ENCODE measurements around the gene CABP4. TPM values are rescaled to one million over a fixed set of nuclear protein-coding genes. Genes with fewer than 3 reads are reported as not detected.

CABP4 gene
- total and polyA plus RNA-seq, 10 of the 15 experiments (the other 5 are each of a cell fraction or from before 2014, with no cell fraction given), result 0.04 to 0.41 (median 0.14) TPM; not detected in 2

DNA sequence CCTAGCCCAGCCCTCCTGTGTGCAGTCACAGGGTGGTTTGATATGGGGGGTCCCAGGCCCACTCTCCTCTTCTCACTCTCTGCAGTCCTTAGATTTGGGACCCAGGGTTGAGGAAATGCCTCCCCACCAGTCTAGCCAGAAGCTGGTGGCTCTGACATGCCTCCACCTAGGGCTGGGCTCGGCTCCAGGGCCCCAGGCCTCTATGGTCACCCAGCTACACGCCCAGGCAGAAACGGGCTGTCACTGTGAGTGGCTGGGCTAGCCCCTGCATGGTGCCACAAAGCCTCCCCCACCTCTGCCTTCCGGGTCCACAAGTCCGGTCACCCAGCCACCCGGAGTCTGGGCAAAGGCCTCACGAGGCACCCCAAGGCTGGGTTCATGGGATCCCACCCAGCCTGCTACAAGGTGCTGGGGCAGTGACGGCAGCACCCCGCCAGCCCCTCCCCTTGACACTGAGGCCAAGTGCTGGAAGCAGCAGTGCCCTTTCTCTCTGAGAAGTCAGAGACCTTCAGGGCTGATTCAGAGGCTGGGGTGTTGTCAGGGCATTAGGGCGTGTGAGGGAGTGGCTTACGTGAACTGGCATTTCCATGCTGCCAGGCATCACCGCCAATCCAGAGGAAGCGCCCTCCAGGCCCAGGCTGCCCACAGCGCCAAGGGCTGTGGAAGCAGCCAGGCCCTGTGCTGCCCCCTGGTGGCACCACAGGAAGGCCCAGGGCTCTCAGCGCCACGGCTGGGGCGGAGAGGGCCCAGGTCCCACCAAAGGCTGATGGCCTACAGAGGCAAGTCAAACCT lies 50.6 kb downstream of the CABP4 start:
- Histone ChIP-seq H2AFZ (ENCODE audit: control insufficient read depth, low read depth, low read length) (peak overlapping the region; percentile 67), H3K27me3 (replicated peaks in 1 of 2; ENCODE audit: control insufficient read depth in 2 of 2, insufficient read depth in 2 of 2, low read length in 1 of 2) (no peaks in the 10 kb centered on the region), H3K9me3 (replicated peaks; ENCODE audit: control insufficient read depth, insufficient read depth, low read length) (no peaks in the 10 kb centered on the region), H4K20me1 (ENCODE audit: control insufficient read depth, insufficient read depth) (no peaks in the 10 kb centered on the region), H3K27ac (ENCODE audit: control insufficient read depth, insufficient read depth) (peak overlapping the region; percentile 82), H3K4me2 (ENCODE audit: control insufficient read depth, insufficient read depth) (peak overlapping the region; percentile 99), H3K4me3 (peak overlapping the region; percentile 94), H3K79me2 (ENCODE audit: control insufficient read depth, insufficient read depth, low read length) (peaks cover 32% of the 10 kb centered on the region), H3K4me1 (ENCODE audit: control insufficient read depth, insufficient read depth, low read length) (peaks cover 27% of the 10 kb centered on the region), H3K9ac (ENCODE audit: control insufficient read depth, insufficient read depth, low read length) (peak overlapping the region; percentile 55), H3K36me3 (ENCODE audit: control insufficient read depth in 2 of 2, insufficient read depth in 2 of 2, low read length in 1 of 2) (peaks cover 0 to 3% of the 10 kb centered on the region in 2 experiments; a peak in 2 of 4 replicates)
- ATAC-seq (peak; percentile 70), DNase-seq (ENCODE audit: low read depth, low spot score) (peak; percentile 72), FAIRE-seq (peak; percentile 38)
- intact Hi-C loops (cut with micrococcal nuclease; ENCODE audit: unreplicated experiment) (loop anchor here (1.0 to 5.0 kb wide), 7 partner anchors 19 to 149 kb away; partner anchors contain the start of genes PPP1CA and PTPRCAP), in situ Hi-C loops (cut with MboI) (no loop called here)
- no TSS peak for BruUV-seq (replicated peaks)
- 1% methylated on average over 17 of the region's 17 CpGs for WGBS (ENCODE audit: insufficient coverage, insufficient replicate concordance, low lambda C conversion rate, missing lambda C conversion rate)
- ChIA-PET RAD21 (ENCODE audit: unreplicated experiment) (interaction anchor here (0.7 to 2.8 kb wide), 18 partner anchors 17 to 154 kb away, joined by 3 to 19 read pairs (median 3); partner anchors contain the start of genes AIP, POLD4, PPP1CA and PTPRCAP), CTCF (interaction anchor here (0.6 to 2.9 kb wide), 17 partner anchors 13 to 160 kb away, joined by 3 to 30 read pairs (median 3); partner anchors contain the start of genes POLD4, PPP1CA and TBC1D10C), SMC1A (ENCODE audit: uncharacterized antibody, unreplicated experiment) (interaction anchor here (0.6 to 4.3 kb wide), 11 partner anchors 19 to 152 kb away, joined by 3 to 23 read pairs (median 4); partner anchors contain the start of genes PPP1CA, PTPRCAP and RAD9A), POLR2A (interaction anchor here (0.8 to 2.3 kb wide), 6 partner anchors 20 to 152 kb away, joined by 3 to 14 read pairs (median 4); partner anchors contain the start of genes POLD4, PPP1CA, TBC1D10C and TMEM134)
- TF ChIP-seq RBBP5 (conservative IDR thresholded peaks at IDR 0.05) (no peak), CREM (IDR thresholded peaks at IDR 0.05; ENCODE audit: low read depth) (peak; percentile 16; the same call in 1 of the 2 replicates), YY1 (IDR thresholded peaks at IDR 0.05; ENCODE audit: low read depth, low read length) (peak; percentile 82), KLF5 (IDR thresholded peaks at IDR 0.05; ENCODE audit: partially characterized antibody) (peak; percentile 38), WRNIP1 (IDR thresholded peaks at IDR 0.05; ENCODE audit: borderline replicate concordance, low read depth, low read length) (0 out of 2 replicates have a peak, but pooled peaks have one; percentile 24), DPF2 (IDR thresholded peaks at IDR 0.05) (peak; percentile 62), FOXK2 (IDR thresholded peaks at IDR 0.05) (no peak), EGR1 (IDR thresholded peaks at IDR 0.05; ENCODE audit: borderline replicate concordance in 1 of 2, low read depth in 2 of 2, low read length in 2 of 2) (peak in 1 of 2 experiments; percentile 34; a peak in 1 of 3 replicates), SRF (IDR thresholded peaks at IDR 0.05; ENCODE audit: low read depth in 2 of 2, low read length in 2 of 2) (peak in 1 of 2 experiments; percentile 45; a peak in 1 of 4 replicates), SIX5 (IDR thresholded peaks at IDR 0.05; ENCODE audit: low read depth, low read length, severe bottlenecking) (no peak), MTA2 (IDR thresholded peaks at IDR 0.05; ENCODE audit: low read depth) (peak; percentile 39; the same call in 1 of the 2 replicates), TCF3 (IDR thresholded peaks at IDR 0.05; ENCODE audit: borderline replicate concordance, insufficient read depth, low read depth, low read length) (0 out of 2 replicates have a peak, but pooled peaks have one; percentile 30)
- TF ChIP-seq, protein P1, sequence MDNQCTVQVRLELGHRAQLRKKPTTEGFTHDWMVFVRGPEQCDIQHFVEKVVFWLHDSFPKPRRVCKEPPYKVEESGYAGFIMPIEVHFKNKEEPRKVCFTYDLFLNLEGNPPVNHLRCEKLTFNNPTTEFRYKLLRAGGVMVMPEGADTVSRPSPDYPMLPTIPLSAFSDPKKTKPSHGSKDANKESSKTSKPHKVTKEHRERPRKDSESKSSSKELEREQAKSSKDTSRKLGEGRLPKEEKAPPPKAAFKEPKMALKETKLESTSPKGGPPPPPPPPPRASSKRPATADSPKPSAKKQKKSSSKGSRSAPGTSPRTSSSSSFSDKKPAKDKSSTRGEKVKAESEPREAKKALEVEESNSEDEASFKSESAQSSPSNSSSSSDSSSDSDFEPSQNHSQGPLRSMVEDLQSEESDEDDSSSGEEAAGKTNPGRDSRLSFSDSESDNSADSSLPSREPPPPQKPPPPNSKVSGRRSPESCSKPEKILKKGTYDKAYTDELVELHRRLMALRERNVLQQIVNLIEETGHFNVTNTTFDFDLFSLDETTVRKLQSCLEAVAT (IDR thresholded peaks at IDR 0.05), result peak; percentile 92; the same call in 1 of the 2 replicates
- TF ChIP-seq, protein P2, sequence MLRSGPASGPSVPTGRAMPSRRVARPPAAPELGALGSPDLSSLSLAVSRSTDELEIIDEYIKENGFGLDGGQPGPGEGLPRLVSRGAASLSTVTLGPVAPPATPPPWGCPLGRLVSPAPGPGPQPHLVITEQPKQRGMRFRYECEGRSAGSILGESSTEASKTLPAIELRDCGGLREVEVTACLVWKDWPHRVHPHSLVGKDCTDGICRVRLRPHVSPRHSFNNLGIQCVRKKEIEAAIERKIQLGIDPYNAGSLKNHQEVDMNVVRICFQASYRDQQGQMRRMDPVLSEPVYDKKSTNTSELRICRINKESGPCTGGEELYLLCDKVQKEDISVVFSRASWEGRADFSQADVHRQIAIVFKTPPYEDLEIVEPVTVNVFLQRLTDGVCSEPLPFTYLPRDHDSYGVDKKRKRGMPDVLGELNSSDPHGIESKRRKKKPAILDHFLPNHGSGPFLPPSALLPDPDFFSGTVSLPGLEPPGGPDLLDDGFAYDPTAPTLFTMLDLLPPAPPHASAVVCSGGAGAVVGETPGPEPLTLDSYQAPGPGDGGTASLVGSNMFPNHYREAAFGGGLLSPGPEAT (IDR thresholded peaks at IDR 0.05; ENCODE audit: low read depth), result peak; percentile 62; the same call in 1 of the 2 replicates
- TF ChIP-seq, protein P3, sequence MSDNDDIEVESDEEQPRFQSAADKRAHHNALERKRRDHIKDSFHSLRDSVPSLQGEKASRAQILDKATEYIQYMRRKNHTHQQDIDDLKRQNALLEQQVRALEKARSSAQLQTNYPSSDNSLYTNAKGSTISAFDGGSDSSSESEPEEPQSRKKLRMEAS (IDR thresholded peaks at IDR 0.05; ENCODE audit: low read depth, low read length), result peak; percentile 62; the same call in 1 of the 2 replicates
- TF ChIP-seq, protein P4, sequence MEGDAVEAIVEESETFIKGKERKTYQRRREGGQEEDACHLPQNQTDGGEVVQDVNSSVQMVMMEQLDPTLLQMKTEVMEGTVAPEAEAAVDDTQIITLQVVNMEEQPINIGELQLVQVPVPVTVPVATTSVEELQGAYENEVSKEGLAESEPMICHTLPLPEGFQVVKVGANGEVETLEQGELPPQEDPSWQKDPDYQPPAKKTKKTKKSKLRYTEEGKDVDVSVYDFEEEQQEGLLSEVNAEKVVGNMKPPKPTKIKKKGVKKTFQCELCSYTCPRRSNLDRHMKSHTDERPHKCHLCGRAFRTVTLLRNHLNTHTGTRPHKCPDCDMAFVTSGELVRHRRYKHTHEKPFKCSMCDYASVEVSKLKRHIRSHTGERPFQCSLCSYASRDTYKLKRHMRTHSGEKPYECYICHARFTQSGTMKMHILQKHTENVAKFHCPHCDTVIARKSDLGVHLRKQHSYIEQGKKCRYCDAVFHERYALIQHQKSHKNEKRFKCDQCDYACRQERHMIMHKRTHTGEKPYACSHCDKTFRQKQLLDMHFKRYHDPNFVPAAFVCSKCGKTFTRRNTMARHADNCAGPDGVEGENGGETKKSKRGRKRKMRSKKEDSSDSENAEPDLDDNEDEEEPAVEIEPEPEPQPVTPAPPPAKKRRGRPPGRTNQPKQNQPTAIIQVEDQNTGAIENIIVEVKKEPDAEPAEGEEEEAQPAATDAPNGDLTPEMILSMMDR (IDR thresholded peaks at IDR 0.05 in 2 of 3, conservative IDR thresholded peaks at IDR 0.05 in 1 of 3; ENCODE audit: control insufficient read depth in 2 of 3, extremely low read depth in 1 of 3, insufficient read depth in 1 of 3, low read depth in 3 of 3, low read length in 3 of 3), result peak; percentile 93 to 99 (median 95)

Data from GM12878 (cell line).